HUES6 (cell line): Measurements from ENCODE around the gene ZBTB21.
A peak's percentile ranks its signal among the peaks of the same experiment; 100 is the strongest.

Source experiments
- H3K27ac ChIP-seq: 2 replicates; pipeline ENCODE4 v1.7.0; 2013; ENCODE audit warnings: low read depth, mild to moderate bottlenecking, low read length, inconsistent platforms
- H3K27me3 ChIP-seq: 2 replicates; pipeline ENCODE4 v1.6.1; 2013; ENCODE audit warnings: low read length; ENCODE audit not compliant: control insufficient read depth, insufficient read depth
- H3K36me3 ChIP-seq: 2 replicates; pipeline ENCODE4 v1.6.1; 2013; ENCODE audit warnings: low read length; ENCODE audit not compliant: control insufficient read depth, insufficient read depth
- H3K4me1 ChIP-seq: 2 replicates; pipeline ENCODE4 v1.6.1; 2013; ENCODE audit warnings: low read length; ENCODE audit not compliant: control insufficient read depth, insufficient read depth
- H3K4me3 ChIP-seq: 2 replicates; pipeline ENCODE4 v1.5.1; 2013; ENCODE audit warnings: low read depth, low read length
- H3K9ac ChIP-seq: one replicate; pipeline ENCODE4 v1.6.1; 2013; ENCODE audit warnings: mild to moderate bottlenecking, low read length
- H3K9me3 ChIP-seq: 2 replicates; pipeline ENCODE4 v1.6.1; 2013; ENCODE audit warnings: low read depth, low read length; ENCODE audit not compliant: control insufficient read depth, insufficient read depth

ZBTB21 gene

DNA sequence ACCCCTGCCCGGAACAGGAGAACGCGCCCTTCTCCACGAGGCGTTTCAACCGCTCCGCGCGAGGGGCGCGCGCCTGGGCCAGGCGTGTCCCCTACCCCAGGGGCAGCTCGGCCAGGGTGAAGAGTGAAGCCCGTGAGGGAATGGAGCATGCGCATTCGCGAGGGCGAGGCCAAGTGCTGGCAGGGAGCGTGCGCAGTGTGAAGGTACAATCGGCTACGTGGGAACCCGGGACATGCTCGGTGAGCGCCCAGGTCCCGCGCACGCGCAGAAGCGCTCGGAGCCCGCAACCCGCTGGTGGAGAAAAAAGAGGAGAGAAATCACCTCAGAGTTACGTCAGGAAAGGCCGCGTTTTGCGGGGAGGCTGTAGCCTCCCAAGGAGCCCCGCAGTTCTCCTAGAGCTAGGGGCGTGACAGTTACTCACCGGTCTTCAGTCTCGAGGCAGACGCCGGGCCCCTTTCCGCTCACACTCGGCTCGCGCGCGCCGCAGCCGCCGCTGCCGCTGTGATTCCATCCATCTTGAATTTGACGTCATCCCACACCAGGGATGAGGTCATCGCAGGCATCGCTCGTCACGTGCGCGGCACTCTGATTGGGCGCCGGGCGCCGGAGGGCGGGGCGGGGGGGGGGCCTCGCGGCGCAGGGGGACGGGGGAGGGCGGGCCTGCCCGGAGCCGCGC lies at the start of gene ZBTB21:
Gene ZBTB21 (minus strand): TSS at position 530 of the 676 bp plus-strand sequence. CDS start 16,265 bp downstream, outside the sequence.
- H3K9me3 ChIP-seq: no peaks in the 10 kb centered on the region
- peak within 1 kb of the TSS; percentile 82 for H3K27ac ChIP-seq
- H3K27me3 ChIP-seq: peaks cover 32% of the 10 kb centered on the region
- H3K36me3 ChIP-seq: peaks cover 7% of the 10 kb centered on the region
- peak within 1 kb of the TSS; percentile 81 for H3K9ac ChIP-seq
- peaks cover 3% of the 10 kb centered on the region; the same call in 1 of the 2 replicates for H3K4me1 ChIP-seq
- H3K4me3 ChIP-seq: peak within 1 kb of the TSS; percentile 92

DNA sequence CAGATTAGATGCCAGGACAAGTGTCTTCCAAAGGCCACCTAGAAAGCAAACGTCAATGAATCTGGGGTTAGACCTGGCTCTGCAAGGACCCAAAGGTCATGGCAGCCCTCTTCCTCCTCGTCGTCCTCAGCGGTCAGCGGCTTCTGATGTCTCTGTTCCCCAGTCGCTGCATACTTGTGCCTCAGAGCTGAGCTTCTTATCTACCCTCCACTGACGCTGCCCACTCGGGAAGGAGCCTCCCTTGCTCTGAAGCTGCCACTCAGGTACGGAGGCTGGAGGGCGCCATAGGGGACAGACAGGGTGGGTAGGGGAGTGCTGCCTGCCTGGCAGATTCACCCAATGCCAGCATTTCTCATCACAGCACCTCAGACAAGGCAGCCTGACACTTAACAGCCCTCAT lies 49.6 kb upstream of the ZBTB21 start:
- no peaks in the 10 kb centered on the region for H3K36me3 ChIP-seq
- no peaks in the 10 kb centered on the region for H3K9me3 ChIP-seq
- H3K4me3 ChIP-seq: no peak overlapping the region
- no peak overlapping the region for H3K9ac ChIP-seq
- H3K27me3 ChIP-seq: no peaks in the 10 kb centered on the region; the same call in 1 of the 2 replicates
- no peak overlapping the region for H3K27ac ChIP-seq
- H3K4me1 ChIP-seq: peaks cover 46% of the 10 kb centered on the region

DNA sequence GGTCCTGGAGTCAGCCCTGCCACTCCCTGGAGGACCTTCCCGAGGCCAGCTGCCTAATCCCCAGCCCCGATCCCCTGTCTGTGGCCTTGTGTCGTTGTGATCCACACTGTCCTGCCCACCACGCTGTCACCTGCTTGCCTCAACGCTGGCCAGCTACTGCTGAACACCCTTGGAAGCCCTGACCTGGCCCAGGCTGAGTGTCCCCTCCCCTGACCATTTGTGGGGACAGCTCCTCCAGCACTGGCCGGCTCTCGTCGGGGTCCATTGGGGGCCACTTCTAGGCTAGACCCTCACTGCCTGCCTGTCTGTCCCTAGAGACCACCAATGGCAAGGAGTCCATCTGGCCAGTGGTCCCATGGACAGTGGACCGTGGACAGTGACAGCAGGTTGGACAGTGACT lies 49.0 kb upstream of the ZBTB21 start:
- no peak overlapping the region for H3K4me3 ChIP-seq
- no peaks in the 10 kb centered on the region; the same call in 1 of the 2 replicates for H3K9me3 ChIP-seq
- H3K27me3 ChIP-seq: no peaks in the 10 kb centered on the region; the same call in 1 of the 2 replicates
- H3K27ac ChIP-seq: no peak overlapping the region
- H3K36me3 ChIP-seq: no peaks in the 10 kb centered on the region
- peaks cover 44% of the 10 kb centered on the region for H3K4me1 ChIP-seq
- no peak overlapping the region for H3K9ac ChIP-seq

DNA sequence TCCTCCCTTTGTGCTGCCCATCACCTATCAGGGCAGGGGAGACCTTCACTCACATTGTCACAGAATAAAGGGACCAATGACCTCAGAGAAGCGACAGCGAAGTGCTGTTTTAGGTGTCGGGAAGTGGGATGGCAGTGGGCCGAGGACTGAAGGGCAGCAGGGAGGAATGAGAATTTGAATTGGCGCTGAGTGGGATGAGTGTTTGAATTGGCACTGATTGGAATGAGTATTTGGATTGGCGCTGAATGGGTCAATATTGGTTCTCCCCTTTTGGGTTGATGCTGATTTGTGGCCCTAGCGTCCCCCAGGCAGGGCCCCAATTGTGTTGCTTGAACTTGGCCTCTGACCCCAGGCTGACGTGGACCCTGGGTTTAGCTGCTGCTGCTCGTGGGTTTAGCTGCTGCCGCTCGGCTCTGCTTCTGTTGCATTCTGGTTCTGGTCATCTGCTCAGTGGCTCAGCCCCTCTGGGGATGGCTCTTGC lies 48.5 kb upstream of the ZBTB21 start:
- H3K4me1 ChIP-seq: peaks cover 39% of the 10 kb centered on the region
- H3K4me3 ChIP-seq: no peak overlapping the region
- no peaks in the 10 kb centered on the region for H3K36me3 ChIP-seq
- H3K9ac ChIP-seq: no peak overlapping the region
- no peaks in the 10 kb centered on the region; the same call in 1 of the 2 replicates for H3K27me3 ChIP-seq
- peaks cover 4% of the 10 kb centered on the region for H3K9me3 ChIP-seq
- H3K27ac ChIP-seq: no peak overlapping the region

DNA sequence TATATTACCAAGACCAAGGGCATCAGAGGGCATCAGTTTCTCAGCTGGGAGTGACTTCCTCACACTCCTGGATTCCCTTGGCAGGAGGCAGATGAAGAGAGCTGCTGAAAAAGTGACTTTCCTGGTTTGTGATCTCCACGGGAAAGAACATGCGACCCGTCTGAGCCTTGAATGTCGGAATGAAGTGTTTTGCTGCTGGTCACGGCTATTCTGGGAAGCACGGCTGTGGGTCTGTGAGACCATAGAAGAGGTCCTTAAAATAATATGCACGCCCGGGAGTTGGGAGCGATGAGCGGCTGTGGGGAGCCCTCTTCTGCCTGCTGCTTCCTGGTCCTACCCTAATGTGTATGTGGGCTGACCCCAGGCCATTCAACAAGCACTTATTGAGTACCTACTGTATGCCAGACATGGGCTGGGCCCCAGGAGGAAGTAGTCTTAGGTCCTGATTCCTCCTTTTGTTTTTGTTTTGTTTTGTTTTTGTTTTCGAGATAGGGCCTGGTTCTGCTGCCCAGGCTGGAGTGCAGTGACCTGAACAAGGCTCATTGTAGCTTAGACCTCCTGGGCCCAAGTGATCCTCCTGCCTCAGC lies 47.8 kb upstream of the ZBTB21 start:
- Histone ChIP-seq H3K9me3 (peaks cover 6% of the 10 kb centered on the region), H3K36me3 (no peaks in the 10 kb centered on the region), H3K4me1 (peaks cover 32% of the 10 kb centered on the region), H3K4me3 (no peak overlapping the region), H3K27ac (no peak overlapping the region), H3K27me3 (no peaks in the 10 kb centered on the region; the same call in 1 of the 2 replicates), H3K9ac (no peak overlapping the region)

DNA sequence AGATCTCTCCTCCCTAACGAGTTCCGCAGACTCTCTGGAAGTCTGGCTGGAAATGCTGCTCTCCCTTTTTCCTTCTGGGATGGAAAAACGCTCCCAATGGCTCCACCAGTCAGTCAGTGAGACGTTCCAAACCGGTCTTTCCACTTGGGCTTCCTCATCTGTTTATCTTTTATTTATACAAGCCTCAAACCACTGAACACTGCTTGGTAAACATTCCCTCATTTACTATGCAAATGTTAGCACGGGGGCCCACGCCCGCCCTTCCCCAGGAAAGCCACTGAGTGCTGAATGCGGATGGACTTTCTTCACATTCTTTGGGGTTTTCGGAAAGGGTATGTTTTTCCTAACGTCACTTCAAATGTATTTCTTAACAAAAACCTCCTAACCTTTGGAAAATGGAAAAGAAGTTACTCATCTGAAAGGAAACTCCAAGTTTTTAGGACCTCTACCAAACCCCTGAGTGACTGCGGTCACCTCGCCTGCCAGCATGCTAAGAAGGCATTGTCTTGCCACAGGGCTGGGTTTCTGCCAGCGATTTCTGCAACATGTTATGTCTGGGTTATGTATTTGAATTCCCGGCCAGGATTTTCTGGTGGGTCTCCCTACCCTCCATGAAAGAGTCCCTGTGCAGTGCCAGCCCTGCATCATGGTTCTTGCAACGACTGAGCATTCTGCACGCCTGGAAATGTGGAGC lies 47.0 kb upstream of the ZBTB21 start:
- Histone ChIP-seq H3K9ac (no peak overlapping the region), H3K27ac (no peak overlapping the region), H3K27me3 (no peaks in the 10 kb centered on the region), H3K9me3 (peaks cover 8% of the 10 kb centered on the region), H3K36me3 (no peaks in the 10 kb centered on the region), H3K4me1 (peaks cover 24% of the 10 kb centered on the region), H3K4me3 (no peak overlapping the region)

DNA sequence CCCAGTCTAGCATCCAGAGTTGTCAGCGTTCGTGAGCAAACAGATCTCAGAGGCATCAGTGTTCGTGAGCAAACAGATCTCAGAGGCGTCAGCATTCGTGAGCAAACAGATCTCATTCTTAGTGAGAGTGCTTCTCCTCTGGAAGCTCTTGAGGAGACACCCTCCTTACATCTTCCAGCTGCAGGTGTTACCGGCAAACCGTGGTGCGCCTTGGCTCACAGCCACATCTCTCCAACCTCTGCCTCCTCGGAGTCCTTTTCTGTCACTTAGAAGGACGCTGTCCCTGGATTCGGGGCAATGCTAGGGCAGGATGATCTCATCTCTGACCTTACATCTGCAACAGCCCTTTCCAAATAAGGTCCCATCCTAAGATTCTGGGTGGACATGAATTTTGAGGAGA lies 46.3 kb upstream of the ZBTB21 start:
- Histone ChIP-seq H3K36me3 (no peaks in the 10 kb centered on the region), H3K27ac (no peak overlapping the region), H3K4me3 (no peak overlapping the region), H3K4me1 (peaks cover 20% of the 10 kb centered on the region), H3K9me3 (peaks cover 8% of the 10 kb centered on the region), H3K9ac (no peak overlapping the region), H3K27me3 (no peaks in the 10 kb centered on the region)

DNA sequence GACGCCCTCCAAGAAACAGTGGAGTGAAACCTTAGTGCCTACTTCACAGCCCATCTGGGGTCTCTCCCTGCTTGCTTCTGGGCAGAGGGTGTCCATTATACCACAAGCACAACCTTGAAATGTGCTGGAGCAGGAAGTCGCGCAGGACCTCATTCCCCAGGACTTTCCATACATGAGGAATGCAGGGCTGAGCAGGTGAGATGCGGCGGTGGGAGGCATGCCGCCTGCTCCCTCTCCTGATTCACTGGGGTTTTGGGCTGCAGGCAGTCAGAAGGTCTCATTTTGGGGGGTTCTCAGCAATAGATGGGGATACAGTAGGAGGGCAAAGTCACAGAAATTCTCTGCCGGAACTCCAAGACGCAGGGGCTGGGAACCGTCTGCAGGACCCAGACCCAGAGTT lies 45.3 kb upstream of the ZBTB21 start:
- H3K36me3 ChIP-seq: no peaks in the 10 kb centered on the region
- H3K9ac ChIP-seq: no peak overlapping the region
- peaks cover 8% of the 10 kb centered on the region for H3K9me3 ChIP-seq
- no peak overlapping the region for H3K27ac ChIP-seq
- H3K27me3 ChIP-seq: no peaks in the 10 kb centered on the region
- no peak overlapping the region for H3K4me3 ChIP-seq
- peaks cover 15% of the 10 kb centered on the region for H3K4me1 ChIP-seq

DNA sequence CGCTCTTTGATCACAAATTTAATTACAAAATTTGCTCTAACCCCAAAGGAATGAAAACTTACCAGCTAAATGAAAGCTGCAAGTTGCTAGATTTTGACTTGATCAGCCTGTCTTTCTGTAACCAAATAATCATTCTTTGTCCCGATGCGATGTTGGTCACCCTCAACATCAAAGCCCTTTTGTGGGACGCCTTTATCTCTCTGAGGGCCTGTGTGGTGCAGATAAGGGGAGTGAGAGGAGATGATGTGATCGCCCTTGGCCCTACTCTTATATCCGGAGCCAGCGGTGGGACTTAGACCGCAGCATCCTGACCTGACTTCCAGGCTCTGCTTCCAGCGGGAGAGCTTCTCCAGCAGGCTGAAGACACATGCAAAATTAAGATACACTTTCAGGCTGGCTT lies 41.6 kb upstream of the ZBTB21 start:
- H3K27ac ChIP-seq: no peak overlapping the region
- no peak overlapping the region for H3K4me3 ChIP-seq
- H3K27me3 ChIP-seq: no peaks in the 10 kb centered on the region
- H3K4me1 ChIP-seq: peaks cover 7% of the 10 kb centered on the region
- no peak overlapping the region for H3K9ac ChIP-seq
- peaks cover 8% of the 10 kb centered on the region for H3K9me3 ChIP-seq
- no peaks in the 10 kb centered on the region for H3K36me3 ChIP-seq

DNA sequence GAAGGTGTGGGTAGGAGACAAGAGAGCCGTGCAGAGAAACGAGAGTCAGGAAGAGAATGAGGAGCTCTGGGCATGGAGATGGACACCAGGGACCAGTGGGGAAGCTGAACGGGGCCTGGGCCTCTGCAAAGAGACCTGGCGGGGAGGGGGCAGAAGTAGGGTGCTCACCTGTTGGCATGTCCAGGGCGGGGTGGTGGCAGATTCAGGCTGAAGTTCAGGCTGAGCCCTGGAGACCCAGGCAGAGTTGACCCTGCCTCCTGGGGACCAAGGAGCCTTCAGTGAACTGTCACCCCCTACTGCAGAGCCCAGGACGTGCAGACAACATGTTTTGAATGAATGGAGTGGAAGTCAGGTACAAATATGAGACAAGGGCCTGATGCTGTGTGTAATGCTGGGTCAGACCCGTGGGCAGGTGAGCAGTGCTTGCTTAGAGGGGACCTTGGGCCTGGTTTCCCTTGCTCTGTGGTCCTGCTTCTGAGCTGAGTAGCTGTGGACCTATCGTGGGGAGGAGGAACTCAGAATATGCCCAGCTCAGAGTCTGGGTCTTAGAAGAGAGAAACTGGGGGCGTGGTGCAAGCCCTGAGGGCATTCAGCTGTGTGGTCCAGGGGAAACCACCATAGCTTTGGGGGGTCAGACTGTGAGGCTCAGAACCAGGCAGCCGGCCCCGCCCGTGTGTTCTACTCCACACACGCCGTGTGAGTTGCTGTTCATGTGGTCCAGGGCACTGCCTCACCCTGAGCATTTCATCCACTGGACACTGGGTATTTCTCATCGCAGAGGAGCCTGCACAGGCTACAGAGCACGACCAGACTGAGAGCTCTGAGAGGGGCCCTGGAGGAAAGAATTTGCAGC lies 39.6 kb upstream of the ZBTB21 start:
- H3K27me3 ChIP-seq: no peaks in the 10 kb centered on the region
- H3K36me3 ChIP-seq: no peaks in the 10 kb centered on the region
- no peak overlapping the region for H3K27ac ChIP-seq
- H3K4me3 ChIP-seq: no peak overlapping the region
- no peak overlapping the region for H3K9ac ChIP-seq
- H3K4me1 ChIP-seq: no peaks in the 10 kb centered on the region
- peaks cover 8% of the 10 kb centered on the region for H3K9me3 ChIP-seq
